Neural progenitor cell (in vitro differentiated cells): ENCODE results near the gene IPO13. TPM values are rescaled to one million over a fixed set of nuclear protein-coding genes. Genes with fewer than 3 reads are reported as not detected.

Experiments
- DNase-seq: peaks from one replicate; pipeline ENCODE4 v3.0.0-alpha.2; 2016; ENCODE audit warnings: low spot score
- H2AFZ ChIP-seq: fragments of 200-600 bp; sonication (generic); replicated peaks from 2 replicates; pipeline ENCODE4 v1.6.1; 2016; ENCODE audit warnings: antibody characterized with exemption
- H3F3A ChIP-seq: fragments of 200-600 bp; sonication (generic); 2 replicates; pipeline ENCODE4 v1.6.1; 2016; ENCODE audit warnings: antibody characterized with exemption, low read depth
- H3K27ac ChIP-seq: fragments of 200-600 bp; sonication (generic); 2 replicates; pipeline ENCODE4 v1.5.1; 2016; ENCODE audit warnings: mild to moderate bottlenecking
- H3K27me3 ChIP-seq: fragments of 200-600 bp; sonication (generic); 2 replicates; pipeline ENCODE4 v1.6.1; 2016; ENCODE audit warnings: mild to moderate bottlenecking, moderate library complexity
- H3K36me3 ChIP-seq: fragments of 200-600 bp; sonication (generic); 2 replicates; pipeline ENCODE4 v1.5.1; 2016
- H3K4me1 ChIP-seq: fragments of 200-600 bp; sonication (generic); 2 replicates; pipeline ENCODE4 v1.6.1; 2016; ENCODE audit warnings: mixed run types
- H3K4me2 ChIP-seq: fragments of 200-600 bp; sonication (generic); 2 replicates; pipeline ENCODE4 v1.6.1; 2016
- H3K4me3 ChIP-seq: fragments of 200-600 bp; sonication (generic); 2 replicates; pipeline ENCODE4 v1.5.1; 2016
- H3K79me2 ChIP-seq: fragments of 200-600 bp; sonication (generic); 2 replicates; pipeline ENCODE4 v1.6.1; 2016; ENCODE audit warnings: low read depth
- H3K9ac ChIP-seq: fragments of 200-600 bp; sonication (generic); 2 replicates; pipeline ENCODE4 v1.6.1; 2016
- H3K9me3 ChIP-seq: fragments of 200-600 bp; sonication (generic); 2 replicates; pipeline ENCODE4 v1.5.1; 2016; ENCODE audit warnings: low read depth
- H4K20me1 ChIP-seq: fragments of 200-600 bp; sonication (generic); 2 replicates; pipeline ENCODE4 v1.6.1; 2016; ENCODE audit warnings: low read depth
- H3K27ac Mint-ChIP-seq: 3 replicates; pipeline ENCODE4 v1.8.0; 2021; ENCODE audit warnings: mixed read lengths
- H3K27me3 Mint-ChIP-seq: 2 replicates; pipeline ENCODE4 v1.8.0; 2022; ENCODE audit warnings: low read depth, mild to moderate bottlenecking, inconsistent platforms, moderate library complexity, mixed read lengths; ENCODE audit not compliant: insufficient read depth
- H3K36me3 Mint-ChIP-seq: 3 replicates; pipeline ENCODE4 v1.8.0; 2021; ENCODE audit warnings: mixed read lengths
- H3K4me1 Mint-ChIP-seq: 3 replicates; pipeline ENCODE4 v1.8.0; 2021; ENCODE audit warnings: mixed read lengths
- H3K4me3 Mint-ChIP-seq: 3 replicates; pipeline ENCODE4 v1.8.0; 2021; ENCODE audit warnings: mild to moderate bottlenecking, moderate library complexity, mixed read lengths
- H3K9me3 Mint-ChIP-seq: 3 replicates; pipeline ENCODE4 v1.8.0; 2020; ENCODE audit warnings: mixed read lengths
- EZH2 ChIP-seq: fragments of 200-600 bp; sonication (generic); IDR thresholded peaks from 2 replicates; pipeline ENCODE4 v1.6.1; 2017; ENCODE audit warnings: antibody characterized with exemption, mild to moderate bottlenecking, moderate library complexity
- EZH2phosphoT487 ChIP-seq: fragments of 200-600 bp; sonication (generic); IDR thresholded peaks from 2 replicates; pipeline ENCODE4 v1.6.1; 2017; ENCODE audit warnings: antibody characterized with exemption
- total RNA-seq: library from RNA; depleted of rRNA; stranded (reverse); fragments of >200 nt; gene quantifications from 2 replicates; pipeline ENCODE4 v1.2.3, GENCODE V29; 2015; ENCODE audit warnings: low replicate concordance
- TF ChIP-seq, protein P1 (sequence below): fragments of 200-600 bp; sonication (generic); IDR thresholded peaks from 2 replicates; pipeline ENCODE4 v1.5.1; 2017; ENCODE audit warnings: antibody characterized with exemption, mild to moderate bottlenecking

The IPO13 gene
- total RNA-seq, 1 donor from 2014 or later: 7.2 TPM

DNA sequence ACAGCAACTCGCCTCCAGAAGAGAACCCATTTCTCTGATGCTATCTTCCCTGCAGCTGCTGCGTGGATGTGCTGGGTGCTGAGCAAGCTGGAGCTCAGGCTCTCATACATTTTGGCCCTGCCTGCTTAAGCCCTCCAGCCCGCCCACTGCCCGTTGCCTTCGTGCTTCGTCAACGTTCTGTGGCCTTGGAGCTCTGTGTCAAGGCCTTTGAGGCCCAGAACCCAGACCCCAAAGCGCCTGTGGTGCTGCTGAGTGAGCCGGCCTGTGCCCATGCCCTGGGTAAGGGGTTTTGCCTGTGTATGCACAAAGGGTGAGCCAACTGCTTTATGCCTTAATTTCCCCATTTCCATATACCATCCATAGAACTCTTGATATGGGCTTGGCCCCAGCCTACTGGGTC lies 24.2 kb downstream of the IPO13 start:
- H3K27ac Mint-ChIP-seq: no peak overlapping the region

DNA sequence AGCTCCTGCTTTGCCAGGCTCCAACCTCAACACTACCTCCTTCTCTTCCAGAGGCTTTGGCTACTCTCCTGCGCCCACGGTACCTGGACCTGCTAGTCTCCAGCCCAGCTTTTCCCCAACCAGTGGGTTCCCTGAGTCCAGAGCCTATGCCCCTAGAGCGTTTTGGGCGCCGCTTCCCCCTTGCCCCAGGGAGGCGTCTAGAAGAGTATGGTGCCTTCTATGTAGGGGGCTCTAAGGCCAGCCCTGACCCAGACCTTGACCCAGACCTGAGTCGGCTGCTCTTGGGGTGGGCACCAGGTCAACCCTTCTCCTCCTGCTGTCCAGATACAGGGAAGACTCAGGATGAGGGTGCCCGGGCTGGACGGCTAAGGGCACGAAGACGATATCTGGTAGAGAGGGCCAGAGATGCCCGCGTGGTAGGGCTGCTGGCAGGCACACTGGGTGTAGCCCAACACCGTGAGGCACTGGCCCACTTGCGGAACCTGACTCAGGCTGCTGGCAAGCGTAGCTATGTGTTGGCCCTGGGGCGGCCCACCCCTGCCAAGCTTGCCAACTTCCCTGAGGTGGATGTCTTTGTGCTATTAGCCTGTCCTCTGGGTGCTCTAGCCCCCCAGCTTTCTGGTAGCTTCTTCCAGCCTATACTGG lies 24.7 kb downstream of the IPO13 start:
- Histone ChIP-seq H3K9me3 (no peaks in the 10 kb centered on the region), H3F3A (peaks cover 30% of the 10 kb centered on the region), H3K27ac (no peak overlapping the region), H3K36me3 (no peaks in the 10 kb centered on the region), H4K20me1 (peaks cover 18% of the 10 kb centered on the region), H3K4me3 (no peak overlapping the region), H2AFZ (no peak overlapping the region), H3K79me2 (peaks cover 27% of the 10 kb centered on the region), H3K4me2 (no peak overlapping the region), H3K9ac (no peak overlapping the region), H3K4me1 (peaks cover 7% of the 10 kb centered on the region), H3K27me3 (no peaks in the 10 kb centered on the region)
- Mint-ChIP-seq H3K9me3 (no peaks in the 10 kb centered on the region), H3K36me3 (peaks cover 7% of the 10 kb centered on the region), H3K4me1 (peaks cover 34% of the 10 kb centered on the region), H3K27me3 (no peaks in the 10 kb centered on the region), H3K4me3 (peak overlapping the region; percentile 96), H3K27ac (no peak overlapping the region)
- DNase-seq: no peak
- TF ChIP-seq EZH2phosphoT487 (no peak), EZH2 (no peak)
- TF ChIP-seq, protein P1, sequence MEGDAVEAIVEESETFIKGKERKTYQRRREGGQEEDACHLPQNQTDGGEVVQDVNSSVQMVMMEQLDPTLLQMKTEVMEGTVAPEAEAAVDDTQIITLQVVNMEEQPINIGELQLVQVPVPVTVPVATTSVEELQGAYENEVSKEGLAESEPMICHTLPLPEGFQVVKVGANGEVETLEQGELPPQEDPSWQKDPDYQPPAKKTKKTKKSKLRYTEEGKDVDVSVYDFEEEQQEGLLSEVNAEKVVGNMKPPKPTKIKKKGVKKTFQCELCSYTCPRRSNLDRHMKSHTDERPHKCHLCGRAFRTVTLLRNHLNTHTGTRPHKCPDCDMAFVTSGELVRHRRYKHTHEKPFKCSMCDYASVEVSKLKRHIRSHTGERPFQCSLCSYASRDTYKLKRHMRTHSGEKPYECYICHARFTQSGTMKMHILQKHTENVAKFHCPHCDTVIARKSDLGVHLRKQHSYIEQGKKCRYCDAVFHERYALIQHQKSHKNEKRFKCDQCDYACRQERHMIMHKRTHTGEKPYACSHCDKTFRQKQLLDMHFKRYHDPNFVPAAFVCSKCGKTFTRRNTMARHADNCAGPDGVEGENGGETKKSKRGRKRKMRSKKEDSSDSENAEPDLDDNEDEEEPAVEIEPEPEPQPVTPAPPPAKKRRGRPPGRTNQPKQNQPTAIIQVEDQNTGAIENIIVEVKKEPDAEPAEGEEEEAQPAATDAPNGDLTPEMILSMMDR: no peak

More for the DNA sequence above, 24.2 kb downstream of the IPO13 start:
- Histone ChIP-seq H2AFZ (no peak overlapping the region), H3K27ac (no peak overlapping the region), H3K4me1 (peaks cover 6% of the 10 kb centered on the region), H3K36me3 (no peaks in the 10 kb centered on the region), H3K9ac (no peak overlapping the region), H3F3A (peaks cover 29% of the 10 kb centered on the region), H3K4me3 (no peak overlapping the region), H3K4me2 (peak overlapping the region; percentile 86), H3K79me2 (peaks cover 21% of the 10 kb centered on the region), H3K27me3 (no peaks in the 10 kb centered on the region), H4K20me1 (peaks cover 12% of the 10 kb centered on the region), H3K9me3 (no peaks in the 10 kb centered on the region)
- Mint-ChIP-seq H3K9me3 (no peaks in the 10 kb centered on the region), H3K4me1 (peaks cover 28% of the 10 kb centered on the region), H3K36me3 (peaks cover 7% of the 10 kb centered on the region), H3K27me3 (no peaks in the 10 kb centered on the region), H3K4me3 (peak overlapping the region; percentile 96)
- DNase-seq: no peak
- TF ChIP-seq EZH2phosphoT487 (no peak), EZH2 (no peak)
- TF ChIP-seq, protein P1: no peak

DNA sequence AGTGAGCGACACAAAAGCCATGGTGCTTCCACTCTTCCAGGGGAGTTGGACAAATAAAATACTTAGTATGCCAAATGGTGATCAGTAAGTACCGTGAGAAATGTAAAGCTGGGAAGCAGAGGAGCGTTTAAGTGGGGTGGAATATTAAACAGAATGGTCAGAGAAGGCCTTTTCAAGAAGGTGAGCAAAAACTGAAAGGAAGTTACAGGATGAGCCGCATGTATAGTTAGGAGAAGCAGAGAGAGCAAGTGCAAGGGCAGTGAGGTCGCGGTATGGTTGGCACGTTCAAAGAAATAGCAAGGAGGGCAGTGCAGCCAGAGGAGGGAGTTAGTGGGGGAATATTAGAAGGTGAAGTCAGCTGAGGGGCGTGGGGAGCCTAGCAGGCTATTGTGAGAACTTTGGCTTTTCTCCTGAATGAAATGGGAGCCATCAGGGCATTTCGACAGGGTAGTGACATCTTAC lies 27.3 kb downstream of the IPO13 start:
- H3K4me1 Mint-ChIP-seq: peaks cover 51% of the 10 kb centered on the region
- Histone ChIP-seq H3K4me3 (peak overlapping the region; percentile 80), H3K27me3 (no peaks in the 10 kb centered on the region)

More for the DNA sequence above, 27.3 kb downstream of the IPO13 start:
- H2AFZ ChIP-seq: peak overlapping the region; percentile 92
- TF ChIP-seq EZH2phosphoT487: no peak
- TF ChIP-seq, protein P1: no peak
- no peak for TF ChIP-seq EZH2
- peak overlapping the region; percentile 97 for H3K4me3 Mint-ChIP-seq
- no peaks in the 10 kb centered on the region for H3K9me3 ChIP-seq
- peaks cover 31% of the 10 kb centered on the region for H4K20me1 ChIP-seq
- H3K9me3 Mint-ChIP-seq: no peaks in the 10 kb centered on the region
- H3F3A ChIP-seq: peaks cover 42% of the 10 kb centered on the region
- H3K9ac ChIP-seq: no peak overlapping the region
- H3K36me3 Mint-ChIP-seq: peaks cover 7% of the 10 kb centered on the region
- no peak overlapping the region for H3K27ac ChIP-seq
- no peak for DNase-seq
- peaks cover 31% of the 10 kb centered on the region for H3K79me2 ChIP-seq
- H3K4me1 ChIP-seq: peaks cover 7% of the 10 kb centered on the region
- H3K27ac Mint-ChIP-seq: no peak overlapping the region
- peaks cover 4% of the 10 kb centered on the region for H3K27me3 Mint-ChIP-seq
- H3K4me2 ChIP-seq: peak overlapping the region; percentile 100
- H3K36me3 ChIP-seq: no peaks in the 10 kb centered on the region
